Measurements from ENCODE around the gene SGCD.

SGCD gene

GRCh38 chr5:156500755-156501154 is 173.8 kb downstream of the SGCD start:
- no peaks in the 10 kb centered on the region for H3K4me1 ChIP-seq (ENCODE audit: control extremely low read depth in 1 of 4, control insufficient read depth in 4 of 4, insufficient read depth in 4 of 4, low read length in 3 of 4)
- H3K4me3 ChIP-seq (ENCODE audit: control insufficient read depth in 1 of 7, extremely low read depth in 1 of 7, insufficient read depth in 4 of 7, low read depth in 2 of 7, low read length in 6 of 7): no peak overlapping the region
- POLR2A ChIA-PET: no interaction called here
- H3K9me3 ChIP-seq (ENCODE audit: control extremely low read depth in 1 of 5, control insufficient read depth in 4 of 5, insufficient read depth in 2 of 5, low read depth in 1 of 5, low read length in 4 of 5): no peaks in the 10 kb centered on the region
- no peak overlapping the region for H3K27ac ChIP-seq (ENCODE audit: insufficient read depth in 1 of 2, low read depth in 1 of 2, low read length in 2 of 2, poor library complexity in 1 of 2, severe bottlenecking in 2 of 2)
- no peak for DNase-seq
- 67% methylated on average over 3 of the region's 5 CpGs for WGBS (ENCODE audit: insufficient coverage)
- CTCF ChIA-PET: no interaction called here
- H3K36me3 ChIP-seq (ENCODE audit: control insufficient read depth in 4 of 4, insufficient read depth in 4 of 4, low read length in 3 of 4): no peaks in the 10 kb centered on the region
- no peaks in the 10 kb centered on the region for H3K27me3 ChIP-seq (replicated peaks in 2 of 5; ENCODE audit: control insufficient read depth in 4 of 5, insufficient read depth in 5 of 5, low read length in 4 of 5)

- no peak overlapping the region for H3K27ac ChIP-seq (ENCODE audit: insufficient read depth in 1 of 2, low read depth in 1 of 2, low read length in 2 of 2, poor library complexity in 1 of 2, severe bottlenecking in 2 of 2)
- ChIA-PET POLR2A (no interaction called here), CTCF (no interaction called here)
- H3K27me3 ChIP-seq (replicated peaks in 2 of 5; ENCODE audit: control insufficient read depth in 4 of 5, insufficient read depth in 5 of 5, low read length in 4 of 5): no peaks in the 10 kb centered on the region
- 92% methylated on average over 5 of the region's 5 CpGs for WGBS (ENCODE audit: insufficient coverage)
- no peaks in the 10 kb centered on the region for H3K36me3 ChIP-seq (ENCODE audit: control insufficient read depth in 4 of 4, insufficient read depth in 4 of 4, low read length in 3 of 4)
- no peak for DNase-seq
- no peaks in the 10 kb centered on the region for H3K9me3 ChIP-seq (ENCODE audit: control extremely low read depth in 1 of 5, control insufficient read depth in 4 of 5, insufficient read depth in 2 of 5, low read depth in 1 of 5, low read length in 4 of 5)
- H3K4me3 ChIP-seq (ENCODE audit: control insufficient read depth in 1 of 7, extremely low read depth in 1 of 7, insufficient read depth in 4 of 7, low read depth in 2 of 7, low read length in 6 of 7): no peak overlapping the region
- no peaks in the 10 kb centered on the region for H3K4me1 ChIP-seq (ENCODE audit: control extremely low read depth in 1 of 4, control insufficient read depth in 4 of 4, insufficient read depth in 4 of 4, low read length in 3 of 4)
Measured at GRCh38 chr5:156505101-156505500, 178.1 kb downstream of the SGCD start.

- 76% methylated on average over 2 of the region's 2 CpGs for WGBS (ENCODE audit: insufficient coverage)
- DNase-seq: no peak
- H3K9me3 ChIP-seq (ENCODE audit: control extremely low read depth in 1 of 5, control insufficient read depth in 4 of 5, insufficient read depth in 2 of 5, low read depth in 1 of 5, low read length in 4 of 5): peaks cover 0 to 5% (median 0%) of the 10 kb centered on the region in 5 experiments
- no peak overlapping the region for H3K27ac ChIP-seq (ENCODE audit: insufficient read depth in 1 of 2, low read depth in 1 of 2, low read length in 2 of 2, poor library complexity in 1 of 2, severe bottlenecking in 2 of 2)
- ChIA-PET POLR2A (no interaction called here), CTCF (no interaction called here)
- no peaks in the 10 kb centered on the region for H3K36me3 ChIP-seq (ENCODE audit: control insufficient read depth in 4 of 4, insufficient read depth in 4 of 4, low read length in 3 of 4)
- H3K4me3 ChIP-seq (ENCODE audit: control insufficient read depth in 1 of 7, extremely low read depth in 1 of 7, insufficient read depth in 4 of 7, low read depth in 2 of 7, low read length in 6 of 7): no peak overlapping the region
- H3K4me1 ChIP-seq (ENCODE audit: control extremely low read depth in 1 of 4, control insufficient read depth in 4 of 4, insufficient read depth in 4 of 4, low read length in 3 of 4): no peaks in the 10 kb centered on the region
- no peaks in the 10 kb centered on the region for H3K27me3 ChIP-seq (replicated peaks in 2 of 5; ENCODE audit: control insufficient read depth in 4 of 5, insufficient read depth in 5 of 5, low read length in 4 of 5)
Measured at GRCh38 chr5:156513123-156513815, 186.3 kb downstream of the SGCD start.

GRCh38 chr5:156515121-156515520 is 188.2 kb downstream of the SGCD start:
- POLR2A ChIA-PET: no interaction called here
- Histone ChIP-seq H3K4me3 (ENCODE audit: control insufficient read depth in 1 of 7, extremely low read depth in 1 of 7, insufficient read depth in 4 of 7, low read depth in 2 of 7, low read length in 6 of 7) (no peak overlapping the region), H3K27me3 (replicated peaks in 2 of 5; ENCODE audit: control insufficient read depth in 4 of 5, insufficient read depth in 5 of 5, low read length in 4 of 5) (no peaks in the 10 kb centered on the region), H3K4me1 (ENCODE audit: control extremely low read depth in 1 of 4, control insufficient read depth in 4 of 4, insufficient read depth in 4 of 4, low read length in 3 of 4) (no peaks in the 10 kb centered on the region), H3K27ac (ENCODE audit: insufficient read depth in 1 of 2, low read depth in 1 of 2, low read length in 2 of 2, poor library complexity in 1 of 2, severe bottlenecking in 2 of 2) (no peak overlapping the region), H3K36me3 (ENCODE audit: control insufficient read depth in 4 of 4, insufficient read depth in 4 of 4, low read length in 3 of 4) (no peaks in the 10 kb centered on the region), H3K9me3 (ENCODE audit: control extremely low read depth in 1 of 5, control insufficient read depth in 4 of 5, insufficient read depth in 2 of 5, low read depth in 1 of 5, low read length in 4 of 5) (peaks cover 0 to 5% (median 0%) of the 10 kb centered on the region in 5 experiments)
- 83% methylated on average over 1 of the region's 2 CpGs for WGBS (ENCODE audit: insufficient coverage)
- DNase-seq: no peak
- CTCF ChIA-PET: no interaction called here

- CTCF ChIA-PET: no interaction called here
- POLR2A ChIA-PET: no interaction called here
- no peaks in the 10 kb centered on the region for H3K4me1 ChIP-seq (ENCODE audit: control extremely low read depth in 1 of 4, control insufficient read depth in 4 of 4, insufficient read depth in 4 of 4, low read length in 3 of 4)
- no peaks in the 10 kb centered on the region for H3K27me3 ChIP-seq (replicated peaks in 2 of 5; ENCODE audit: control insufficient read depth in 4 of 5, insufficient read depth in 5 of 5, low read length in 4 of 5)
- 82% methylated on average over 3 of the region's 4 CpGs for whole genome bisulfite sequencing (ENCODE audit: insufficient coverage)
- H3K4me3 ChIP-seq (ENCODE audit: control insufficient read depth in 1 of 7, extremely low read depth in 1 of 7, insufficient read depth in 4 of 7, low read depth in 2 of 7, low read length in 6 of 7): no peak overlapping the region
- no peak for DNase-seq
- H3K9me3 ChIP-seq (ENCODE audit: control extremely low read depth in 1 of 5, control insufficient read depth in 4 of 5, insufficient read depth in 2 of 5, low read depth in 1 of 5, low read length in 4 of 5): peaks cover 0 to 5% (median 0%) of the 10 kb centered on the region in 5 experiments
- no peaks in the 10 kb centered on the region for H3K36me3 ChIP-seq (ENCODE audit: control insufficient read depth in 4 of 4, insufficient read depth in 4 of 4, low read length in 3 of 4)
- no peak overlapping the region for H3K27ac ChIP-seq (ENCODE audit: insufficient read depth in 1 of 2, low read depth in 1 of 2, low read length in 2 of 2, poor library complexity in 1 of 2, severe bottlenecking in 2 of 2)
Measured at GRCh38 chr5:156515803-156516360, 188.9 kb downstream of the SGCD start.

- ChIA-PET POLR2A (no interaction called here), CTCF (no interaction called here)
- WGBS (ENCODE audit: insufficient coverage): 92% methylated on average over 4 of the region's 5 CpGs
- Histone ChIP-seq H3K36me3 (ENCODE audit: control insufficient read depth in 4 of 4, insufficient read depth in 4 of 4, low read length in 3 of 4) (no peaks in the 10 kb centered on the region), H3K9me3 (ENCODE audit: control extremely low read depth in 1 of 5, control insufficient read depth in 4 of 5, insufficient read depth in 2 of 5, low read depth in 1 of 5, low read length in 4 of 5) (no peaks in the 10 kb centered on the region), H3K4me1 (ENCODE audit: control extremely low read depth in 1 of 4, control insufficient read depth in 4 of 4, insufficient read depth in 4 of 4, low read length in 3 of 4) (no peaks in the 10 kb centered on the region), H3K27me3 (replicated peaks in 2 of 5; ENCODE audit: control insufficient read depth in 4 of 5, insufficient read depth in 5 of 5, low read length in 4 of 5) (no peaks in the 10 kb centered on the region), H3K4me3 (ENCODE audit: control insufficient read depth in 1 of 7, extremely low read depth in 1 of 7, insufficient read depth in 4 of 7, low read depth in 2 of 7, low read length in 6 of 7) (no peak overlapping the region), H3K27ac (ENCODE audit: insufficient read depth in 1 of 2, low read depth in 1 of 2, low read length in 2 of 2, poor library complexity in 1 of 2, severe bottlenecking in 2 of 2) (no peak overlapping the region)
- DNase-seq: no peak
Measured at GRCh38 chr5:156522651-156523529, 195.9 kb downstream of the SGCD start.

- CTCF ChIA-PET: no interaction called here
- POLR2A ChIA-PET: no interaction called here
- H3K27me3 ChIP-seq (replicated peaks in 2 of 5; ENCODE audit: control insufficient read depth in 4 of 5, insufficient read depth in 5 of 5, low read length in 4 of 5): no peaks in the 10 kb centered on the region
- no peaks in the 10 kb centered on the region for H3K36me3 ChIP-seq (ENCODE audit: control insufficient read depth in 4 of 4, insufficient read depth in 4 of 4, low read length in 3 of 4)
- no peaks in the 10 kb centered on the region for H3K4me1 ChIP-seq (ENCODE audit: control extremely low read depth in 1 of 4, control insufficient read depth in 4 of 4, insufficient read depth in 4 of 4, low read length in 3 of 4)
- no peaks in the 10 kb centered on the region for H3K9me3 ChIP-seq (ENCODE audit: control extremely low read depth in 1 of 5, control insufficient read depth in 4 of 5, insufficient read depth in 2 of 5, low read depth in 1 of 5, low read length in 4 of 5)
- H3K4me3 ChIP-seq (ENCODE audit: control insufficient read depth in 1 of 7, extremely low read depth in 1 of 7, insufficient read depth in 4 of 7, low read depth in 2 of 7, low read length in 6 of 7): no peak overlapping the region
- no peak overlapping the region for H3K27ac ChIP-seq (ENCODE audit: insufficient read depth in 1 of 2, low read depth in 1 of 2, low read length in 2 of 2, poor library complexity in 1 of 2, severe bottlenecking in 2 of 2)
- WGBS (ENCODE audit: insufficient coverage): 100% methylated on average over 1 of the region's 3 CpGs
- DNase-seq: no peak
Measured at GRCh38 chr5:156523607-156524006, 196.6 kb downstream of the SGCD start.

Measured in common myeloid progenitor, CD34-positive (primary cell).